Stimulated activated CD8-positive, alpha-beta memory T cell treated with anti-CD3 and anti-CD28 coated beads, Interleukin-7, amount 100 ng/mL, for 4 hours (primary cell): ENCODE results near the gene SHISA3.

Experiments
- DNase-seq, 2 donors: peaks; one replicate each; pipeline ENCODE4 v3.0.0-alpha.2; 2020; ENCODE audit warnings: low read depth in 2 of 2

The SHISA3 gene

DNA sequence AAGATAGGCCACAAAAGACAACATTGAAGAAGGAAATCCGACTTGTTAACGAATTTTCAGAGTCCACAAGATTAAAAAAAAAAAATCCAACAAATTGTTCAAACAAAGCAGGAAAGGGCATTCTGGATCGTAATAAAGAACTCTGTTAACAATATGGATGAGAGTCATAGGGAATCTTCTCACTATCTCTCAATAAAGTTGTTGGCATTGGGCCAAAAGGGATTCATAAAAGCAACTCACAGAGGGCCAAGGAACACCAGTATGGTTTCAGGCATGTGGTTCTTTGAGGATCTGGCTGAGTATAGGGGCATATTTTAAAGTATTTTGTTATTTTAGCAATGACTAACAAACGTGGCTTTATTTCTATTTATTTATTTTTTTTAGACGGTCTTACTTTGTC, 49.5 kb downstream of the SHISA3 start:
- no peak for DNase-seq
